Psoas muscle (tissue), 8 donors: ENCODE data around the gene KIF3B. TPM values are rescaled to one million over a fixed set of nuclear protein-coding genes. Genes with fewer than 3 reads are reported as not detected.

Experiments used
- ATAC-seq, 4 donors: fragments of 200-7000 bp; cut with Tn5 transposase; one replicate each; pipeline ENCODE4 v1.9.1; 2020; ENCODE audit warnings: moderate library complexity in 3 of 4, mild to moderate bottlenecking in 2 of 4
- DNase-seq, 2 donors: peaks; one replicate each; pipeline ENCODE4 v3.0.0-alpha.2; 2020
- H3K27ac ChIP-seq: fragments of 200-600 bp; one replicate; pipeline ENCODE4 v1.8.0; 2022
- H3K27me3 ChIP-seq, 3 donors: fragments of 200-600 bp in 1 of 3; one replicate each; pipeline versions ENCODE4 v1.6.1 to v1.8.0; 2013 to 2022; ENCODE audit warnings: low read length in 2 of 3, mild to moderate bottlenecking in 2 of 3, moderate library complexity in 1 of 3; ENCODE audit not compliant: insufficient read depth in 3 of 3
- H3K36me3 ChIP-seq, 2 donors: fragments of 200-600 bp in 1 of 2; one replicate each; pipeline versions ENCODE4 v1.6.1 to v1.8.0; 2013 to 2022; ENCODE audit warnings: low read depth in 1 of 2, mild to moderate bottlenecking in 1 of 2, moderate library complexity in 1 of 2; ENCODE audit not compliant: insufficient read depth in 1 of 2
- H3K4me1 ChIP-seq: fragments of 200-600 bp; one replicate; pipeline ENCODE4 v1.8.0; 2022
- H3K4me3 ChIP-seq: fragments of 200-600 bp; one replicate; pipeline ENCODE4 v1.8.0; 2022; ENCODE audit warnings: mild to moderate bottlenecking
- H3K9me3 ChIP-seq: fragments of 200-600 bp; one replicate; pipeline ENCODE4 v1.8.0; 2022
- WGBS, 3 donors: extraction: QIAGEN DNeasy Blood & Tissue Kit; methylation state at CpG; one replicate each; pipeline versions ENCODE4 v1.1.6 to v1.1.7; 2013; 5-methylcytosine and 5-hydroxymethylcytosine counted together
- intact Hi-C, 2 donors: fragments of 100-400 bp; cut with DNase I; formaldehyde crosslinking; loops; one replicate each; pipeline versions ENCODE4 v1.11.0 to v1.14.2; 2022
- polyA plus RNA-seq, 3 donors: library from polyadenylated mRNA; stranded (reverse); fragments of 200-250 nt; gene quantifications; one replicate each; pipeline ENCODE4 v1.2.3, GENCODE V29; 2013
- total RNA-seq, 4 donors: library from RNA; stranded (reverse); fragmentation: NEBNext Ultra II Directional in 2 of 4; extraction: Animal tissue kit (Norgen Biotek cat#: 25700) in 2 of 4; gene quantifications; one replicate each; pipeline versions ENCODE4 v1.2.1 to v1.2.4, GENCODE V29; 2021 to 2023
- TF ChIP-seq, protein P1 (sequence below): fragments of 200-600 bp; IDR thresholded peaks from one replicate; pipeline ENCODE4 v1.8.0; 2022; ENCODE audit warnings: antibody characterized with exemption
- donor health status: healthy with polysubstance abuse.
- donor health status: DM: no; HTN: no; CAD: no; lungs with moderate emphysema.
- donor health status: Bipolar disorder and iron deficiency.
- donor health status: healthy.
- donor health status: DM: yes; HTN: yes; CAD: no.
- donor health status: DM: no; HTN: no; CAD: no.
- donor health status: DM: no; HTN: no; CAD: no.
- donor health status: DM: yes; HTN: yes; CAD: no.

Gene KIF3B
- total and polyA plus RNA-seq, 7 donors: 3.3 to 11.4 (median 7.5) TPM

- no peak for DNase-seq
- intact Hi-C loops: no loop called here
- Histone ChIP-seq H3K36me3 (peaks cover 2 to 64% of the 10 kb centered on the region in 2 donors), H3K4me3 (no peak overlapping the region), H3K4me1 (no peaks in the 10 kb centered on the region), H3K27ac (no peak overlapping the region), H3K9me3 (no peaks in the 10 kb centered on the region), H3K27me3 (no peaks in the 10 kb centered on the region)
- ATAC-seq: no peak
- TF ChIP-seq, protein P1, sequence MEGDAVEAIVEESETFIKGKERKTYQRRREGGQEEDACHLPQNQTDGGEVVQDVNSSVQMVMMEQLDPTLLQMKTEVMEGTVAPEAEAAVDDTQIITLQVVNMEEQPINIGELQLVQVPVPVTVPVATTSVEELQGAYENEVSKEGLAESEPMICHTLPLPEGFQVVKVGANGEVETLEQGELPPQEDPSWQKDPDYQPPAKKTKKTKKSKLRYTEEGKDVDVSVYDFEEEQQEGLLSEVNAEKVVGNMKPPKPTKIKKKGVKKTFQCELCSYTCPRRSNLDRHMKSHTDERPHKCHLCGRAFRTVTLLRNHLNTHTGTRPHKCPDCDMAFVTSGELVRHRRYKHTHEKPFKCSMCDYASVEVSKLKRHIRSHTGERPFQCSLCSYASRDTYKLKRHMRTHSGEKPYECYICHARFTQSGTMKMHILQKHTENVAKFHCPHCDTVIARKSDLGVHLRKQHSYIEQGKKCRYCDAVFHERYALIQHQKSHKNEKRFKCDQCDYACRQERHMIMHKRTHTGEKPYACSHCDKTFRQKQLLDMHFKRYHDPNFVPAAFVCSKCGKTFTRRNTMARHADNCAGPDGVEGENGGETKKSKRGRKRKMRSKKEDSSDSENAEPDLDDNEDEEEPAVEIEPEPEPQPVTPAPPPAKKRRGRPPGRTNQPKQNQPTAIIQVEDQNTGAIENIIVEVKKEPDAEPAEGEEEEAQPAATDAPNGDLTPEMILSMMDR: no peak
- 58 to 73% (median 65%) methylated on average over 1 of the region's 1 CpG for WGBS, 3 donors
These were observed 37.3 kb downstream of the KIF3B start for GRCh38 chr20:32314768-32315167.

GRCh38 chr20:32315399-32315798, 37.9 kb downstream of the KIF3B start:
- TF ChIP-seq, protein P1: no peak
- intact Hi-C loops: no loop called here
- Histone ChIP-seq H3K4me1 (no peaks in the 10 kb centered on the region), H3K36me3 (peaks cover 2 to 63% of the 10 kb centered on the region in 2 donors), H3K27me3 (no peaks in the 10 kb centered on the region), H3K27ac (no peak overlapping the region), H3K9me3 (no peaks in the 10 kb centered on the region), H3K4me3 (no peak overlapping the region)
- DNase-seq: no peak
- ATAC-seq: no peak
- WGBS, 3 donors: 95 to 97% (median 97%) methylated on average over 3 of the region's 3 CpGs

DNA sequence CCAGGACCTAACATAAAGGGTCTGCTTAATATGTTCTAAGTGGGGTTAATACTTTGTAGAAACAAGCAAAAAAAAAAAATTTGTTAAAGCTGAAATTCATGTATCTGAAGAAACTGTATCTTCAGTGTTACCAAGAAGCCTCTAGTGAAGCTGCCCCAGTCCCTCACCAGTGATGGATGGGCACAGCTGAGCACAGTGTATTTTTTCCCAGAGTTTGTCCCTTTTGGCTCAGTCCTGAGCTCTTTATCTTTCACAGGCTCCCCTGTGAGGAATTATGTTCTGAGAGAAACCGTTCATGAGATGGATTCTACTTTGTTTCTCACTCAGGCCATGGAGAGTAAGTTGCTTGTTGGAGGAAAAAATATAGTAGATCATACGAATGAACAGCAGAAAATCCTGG, 38.4 kb downstream of the KIF3B start:
- TF ChIP-seq, protein P1: no peak
- H3K27ac ChIP-seq: no peak overlapping the region
- no peak overlapping the region for H3K4me3 ChIP-seq
- no peak for DNase-seq
- peaks cover 2 to 62% of the 10 kb centered on the region in 2 donors for H3K36me3 ChIP-seq
- H3K27me3 ChIP-seq: no peaks in the 10 kb centered on the region
- 56 to 67% (median 59%) methylated on average over 2 of the region's 2 CpGs for WGBS, 3 donors
- intact Hi-C loops: no loop called here
- no peaks in the 10 kb centered on the region for H3K4me1 ChIP-seq
- ATAC-seq: no peak
- no peaks in the 10 kb centered on the region for H3K9me3 ChIP-seq

- Histone ChIP-seq H3K9me3 (no peaks in the 10 kb centered on the region), H3K27ac (no peak overlapping the region), H3K4me1 (no peaks in the 10 kb centered on the region), H3K36me3 (peaks cover 2 to 59% of the 10 kb centered on the region in 2 donors), H3K27me3 (no peaks in the 10 kb centered on the region), H3K4me3 (no peak overlapping the region)
- WGBS, 3 donors: 89 to 93% (median 91%) methylated on average over 7 of the region's 7 CpGs
- TF ChIP-seq, protein P1: no peak
- no peak for ATAC-seq
- no peak for DNase-seq
- intact Hi-C loops: no loop called here
These were observed 39.2 kb downstream of the KIF3B start for GRCh38 chr20:32316667-32317066.

DNA sequence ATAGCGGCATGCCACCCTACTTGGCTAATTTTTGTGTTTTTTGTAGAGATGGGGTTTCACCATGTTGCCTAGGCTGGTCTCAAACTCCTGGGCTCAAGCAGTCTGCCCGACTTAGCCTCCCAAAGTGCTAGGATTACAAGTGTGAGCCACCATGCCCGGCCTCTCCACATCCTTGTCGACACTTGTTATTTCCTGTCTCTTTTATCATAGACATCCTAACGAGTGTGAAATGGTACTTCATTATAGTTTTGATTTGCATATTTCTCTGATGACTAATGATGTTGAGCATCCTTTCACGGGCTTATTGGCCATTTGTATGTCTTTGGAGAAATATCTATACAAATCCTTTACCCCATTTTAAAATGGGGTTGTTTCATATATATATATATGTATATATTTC, 41.6 kb downstream of the KIF3B start:
- H3K4me3 ChIP-seq: no peak overlapping the region
- WGBS, 3 donors: 84 to 90% (median 84%) methylated on average over 6 of the region's 6 CpGs
- H3K4me1 ChIP-seq: no peaks in the 10 kb centered on the region
- no peaks in the 10 kb centered on the region for H3K9me3 ChIP-seq
- TF ChIP-seq, protein P1: no peak
- H3K27ac ChIP-seq: no peak overlapping the region
- ATAC-seq: no peak
- intact Hi-C loops: no loop called here
- H3K27me3 ChIP-seq: no peaks in the 10 kb centered on the region
- no peak for DNase-seq
- peaks cover 2 to 43% of the 10 kb centered on the region in 2 donors for H3K36me3 ChIP-seq
